Type B pancreatic cell (in vitro differentiated cells): ENCODE results near the gene GSG1L2. TPM values are rescaled to one million over a fixed set of nuclear protein-coding genes. Genes with fewer than 3 reads are reported as not detected.

Experiments used
- DNase-seq: peaks from one replicate; pipeline ENCODE4 v3.0.0; 2021; ENCODE audit warnings: mixed read lengths; ENCODE audit not compliant: unreplicated experiment; ENCODE audit errors: extremely low spot score
- H3K27ac Mint-ChIP-seq: 2 replicates; pipeline ENCODE4 v1.8.0; 2021; ENCODE audit warnings: mild to moderate bottlenecking, mixed read lengths
- H3K27me3 Mint-ChIP-seq: 2 replicates; pipeline ENCODE4 v1.8.0; 2021; ENCODE audit warnings: mixed read lengths
- H3K36me3 Mint-ChIP-seq: 2 replicates; pipeline ENCODE4 v1.8.0; 2021; ENCODE audit warnings: mixed read lengths
- H3K4me1 Mint-ChIP-seq: one replicate; pipeline ENCODE4 v1.8.0; 2021; ENCODE audit warnings: mixed read lengths; ENCODE audit not compliant: unreplicated experiment
- H3K4me3 Mint-ChIP-seq: 2 replicates; pipeline ENCODE4 v1.8.0; 2021; ENCODE audit warnings: mild to moderate bottlenecking, mixed read lengths
- H3K9me3 Mint-ChIP-seq: 2 replicates; pipeline ENCODE4 v1.8.0; 2021; ENCODE audit warnings: mixed read lengths
- total RNA-seq: library from RNA; stranded (reverse); gene quantifications from 2 replicates; pipeline ENCODE4 v1.2.1, GENCODE V29; 2021; ENCODE audit warnings: low replicate concordance
- TF ChIP-seq, protein P1 (sequence below): fragments of 200-600 bp; sonication (generic); conservative IDR thresholded peaks from 2 replicates; pipeline ENCODE4 v1.5.0; 2021; ENCODE audit warnings: antibody characterized with exemption, mild to moderate bottlenecking

GSG1L2 gene
- total RNA-seq, 1 donor from 2014 or later: not detected

DNA sequence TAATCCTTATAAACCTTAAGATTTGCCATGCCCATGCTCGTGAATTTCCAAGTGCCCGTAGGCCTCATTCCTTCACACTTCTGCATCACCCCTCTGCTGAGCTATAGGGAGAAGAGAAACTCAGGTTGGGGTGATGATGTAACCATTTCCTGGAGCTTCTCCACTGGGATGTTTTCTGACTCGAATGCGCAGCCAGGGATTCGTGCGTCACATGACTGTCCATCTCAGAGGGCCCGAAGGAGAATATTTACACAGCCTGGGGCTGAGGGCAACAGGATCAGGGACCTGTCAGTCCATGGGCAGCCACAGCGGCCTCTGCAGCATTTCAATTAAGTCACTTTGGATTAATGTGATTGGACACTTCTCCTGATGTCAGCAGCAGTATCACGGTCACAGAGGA lies 8.7 kb downstream of the GSG1L2 start:
- no peaks in the 10 kb centered on the region for H3K9me3 Mint-ChIP-seq
- H3K27me3 Mint-ChIP-seq: peaks cover 33% of the 10 kb centered on the region
- H3K36me3 Mint-ChIP-seq: no peaks in the 10 kb centered on the region
- H3K4me1 Mint-ChIP-seq: no peaks in the 10 kb centered on the region
- no peak overlapping the region for H3K4me3 Mint-ChIP-seq
- TF ChIP-seq, protein P1, sequence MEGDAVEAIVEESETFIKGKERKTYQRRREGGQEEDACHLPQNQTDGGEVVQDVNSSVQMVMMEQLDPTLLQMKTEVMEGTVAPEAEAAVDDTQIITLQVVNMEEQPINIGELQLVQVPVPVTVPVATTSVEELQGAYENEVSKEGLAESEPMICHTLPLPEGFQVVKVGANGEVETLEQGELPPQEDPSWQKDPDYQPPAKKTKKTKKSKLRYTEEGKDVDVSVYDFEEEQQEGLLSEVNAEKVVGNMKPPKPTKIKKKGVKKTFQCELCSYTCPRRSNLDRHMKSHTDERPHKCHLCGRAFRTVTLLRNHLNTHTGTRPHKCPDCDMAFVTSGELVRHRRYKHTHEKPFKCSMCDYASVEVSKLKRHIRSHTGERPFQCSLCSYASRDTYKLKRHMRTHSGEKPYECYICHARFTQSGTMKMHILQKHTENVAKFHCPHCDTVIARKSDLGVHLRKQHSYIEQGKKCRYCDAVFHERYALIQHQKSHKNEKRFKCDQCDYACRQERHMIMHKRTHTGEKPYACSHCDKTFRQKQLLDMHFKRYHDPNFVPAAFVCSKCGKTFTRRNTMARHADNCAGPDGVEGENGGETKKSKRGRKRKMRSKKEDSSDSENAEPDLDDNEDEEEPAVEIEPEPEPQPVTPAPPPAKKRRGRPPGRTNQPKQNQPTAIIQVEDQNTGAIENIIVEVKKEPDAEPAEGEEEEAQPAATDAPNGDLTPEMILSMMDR: no peak
- H3K27ac Mint-ChIP-seq: no peak overlapping the region
- DNase-seq: no peak

DNA sequence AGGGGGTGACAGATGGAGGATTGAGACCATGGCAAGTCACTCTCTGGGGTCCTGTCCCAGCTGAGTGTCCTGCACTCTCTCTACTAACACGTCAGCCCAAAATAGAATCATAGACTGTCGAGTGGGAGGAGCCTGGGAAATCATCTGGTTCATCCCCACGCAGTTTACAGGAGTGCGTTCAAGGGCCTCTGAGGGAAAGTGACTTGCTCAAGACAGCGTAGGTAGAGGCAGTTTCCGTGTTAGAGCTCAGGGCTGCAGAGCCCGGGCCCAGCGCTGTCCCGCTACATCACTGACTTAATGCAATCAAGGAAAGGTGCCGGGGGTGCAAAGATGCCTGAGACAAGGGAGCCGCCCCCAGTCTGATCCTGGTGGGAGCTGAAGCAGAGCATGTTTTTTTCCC lies 10.3 kb downstream of the GSG1L2 start:
- Mint-ChIP-seq H3K36me3 (no peaks in the 10 kb centered on the region), H3K27me3 (peaks cover 35% of the 10 kb centered on the region), H3K27ac (no peak overlapping the region), H3K4me3 (no peak overlapping the region), H3K4me1 (no peaks in the 10 kb centered on the region), H3K9me3 (no peaks in the 10 kb centered on the region)
- TF ChIP-seq, protein P1: no peak
- no peak for DNase-seq

DNA sequence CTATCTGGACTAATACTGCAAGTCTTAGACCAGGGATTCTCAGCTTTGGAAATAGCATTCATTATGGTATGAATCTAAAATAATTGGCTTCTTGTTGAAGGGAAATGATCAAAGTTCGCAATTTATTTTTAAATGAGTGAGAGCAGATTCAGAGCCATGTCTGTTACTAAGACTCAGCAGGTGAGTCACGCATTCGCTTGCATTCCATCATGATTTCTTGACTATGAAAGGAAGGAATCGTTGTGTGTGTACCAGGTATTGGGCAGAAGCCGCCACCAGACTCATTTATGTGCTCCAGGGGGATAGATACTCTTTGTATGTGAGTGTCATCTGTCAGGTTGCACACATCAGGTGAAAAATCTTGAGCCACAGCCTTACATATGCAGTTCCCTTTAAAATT lies 10.8 kb downstream of the GSG1L2 start:
- Mint-ChIP-seq H3K27me3 (peaks cover 35% of the 10 kb centered on the region), H3K36me3 (no peaks in the 10 kb centered on the region), H3K4me3 (no peak overlapping the region), H3K9me3 (no peaks in the 10 kb centered on the region), H3K4me1 (no peaks in the 10 kb centered on the region), H3K27ac (no peak overlapping the region)
- TF ChIP-seq, protein P1: no peak
- no peak for DNase-seq

DNA sequence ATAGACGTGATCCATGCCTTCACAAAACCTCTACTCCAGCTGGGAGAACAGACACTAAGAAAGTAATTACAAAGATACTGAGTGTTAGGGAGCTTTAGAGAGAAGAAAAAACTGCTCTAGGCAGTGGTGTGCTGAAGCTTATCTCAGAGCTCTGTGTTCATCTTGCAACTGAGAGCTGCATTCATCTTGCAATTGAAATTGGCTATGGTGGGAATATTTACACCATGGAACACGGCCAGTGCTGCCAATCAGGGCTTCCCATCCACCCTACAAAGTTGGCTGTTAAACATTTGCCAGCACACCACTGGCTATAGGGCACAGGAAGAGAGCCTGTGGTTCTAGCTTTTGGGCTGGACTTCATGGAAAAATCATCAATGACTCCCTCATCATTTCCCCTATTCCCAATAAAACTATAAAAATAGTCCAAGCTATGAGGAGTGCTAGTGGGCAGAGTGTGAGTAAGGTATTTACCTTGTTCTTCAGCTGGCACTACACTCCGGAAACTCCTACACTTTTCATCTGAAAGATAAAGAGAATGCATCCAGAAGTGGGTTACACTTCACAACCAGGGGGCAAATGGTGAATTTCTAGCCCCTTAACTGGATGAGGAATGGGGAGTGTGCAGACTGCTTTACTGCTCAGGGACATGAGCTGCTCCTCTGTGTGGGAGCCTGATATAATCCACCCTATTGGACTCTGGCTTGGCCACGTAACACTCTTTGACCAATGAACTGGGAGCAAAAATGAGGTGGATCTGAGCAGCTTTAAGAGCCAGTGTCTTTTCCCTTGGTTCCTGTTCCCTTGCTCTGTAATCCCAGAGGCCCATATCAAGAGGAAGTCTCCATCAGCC lies 11.6 kb downstream of the GSG1L2 start:
- Mint-ChIP-seq H3K9me3 (no peaks in the 10 kb centered on the region), H3K4me1 (no peaks in the 10 kb centered on the region), H3K36me3 (no peaks in the 10 kb centered on the region), H3K27me3 (peaks cover 38% of the 10 kb centered on the region), H3K4me3 (no peak overlapping the region), H3K27ac (no peak overlapping the region)
- DNase-seq: no peak
- TF ChIP-seq, protein P1: no peak

DNA sequence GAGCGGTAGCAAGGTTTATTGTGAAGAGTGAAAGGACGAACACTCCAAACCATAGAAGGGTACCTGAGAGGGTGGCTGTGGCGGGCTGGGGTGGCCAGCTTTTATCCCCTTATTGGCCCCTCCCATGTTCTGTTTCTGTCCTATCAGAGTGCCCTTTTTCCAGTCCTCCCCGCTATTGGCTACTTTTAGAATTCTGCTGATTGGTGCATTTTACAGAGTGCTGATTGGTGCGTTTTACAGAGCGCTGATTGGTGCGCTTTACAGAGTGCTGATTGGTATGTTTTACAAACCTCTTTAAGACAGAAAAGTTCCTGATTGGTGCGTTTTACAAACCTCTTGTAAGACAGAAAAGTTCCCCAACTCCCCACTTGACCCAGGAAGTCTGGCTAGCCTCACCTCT lies 12.5 kb downstream of the GSG1L2 start:
- Mint-ChIP-seq H3K4me3 (no peak overlapping the region), H3K27ac (no peak overlapping the region), H3K9me3 (peaks cover 4% of the 10 kb centered on the region), H3K36me3 (no peaks in the 10 kb centered on the region), H3K4me1 (no peaks in the 10 kb centered on the region), H3K27me3 (peaks cover 38% of the 10 kb centered on the region)
- TF ChIP-seq, protein P1: no peak
- DNase-seq: no peak
